OCI-LY7 (cell line): ENCODE measurements around the gene AIRE. TPM values are rescaled to one million over a fixed set of nuclear protein-coding genes. Genes with fewer than 3 reads are reported as not detected.

Source experiments
- BruUV-seq: library from RNA; stranded (reverse); fragments of 400-500 nt; replicated peaks from 2 replicates; lab custom pipeline; 2021; lab: Mats Ljungman, UMichigan
- CTCF ChIA-PET: fragments of 300-600 bp; sonication (Branson Sonifier 250); formaldehyde crosslinking; loops from one replicate; lab custom pipeline; 2022; ENCODE audit warnings: antibody characterized with exemption; ENCODE audit not compliant: unreplicated experiment; lab: Charles Lee
- POLR2A ChIA-PET: fragments of 300-600 bp; sonication (Branson Sonifier 250); formaldehyde crosslinking; loops from one replicate; lab custom pipeline; 2022; ENCODE audit warnings: antibody characterized with exemption; lab: Charles Lee
- DNase-seq: peaks from one replicate; pipeline ENCODE4 v3.0.0-alpha.2; 2015; ENCODE audit warnings: low spot score
- H2AFZ ChIP-seq: fragments of 200-600 bp; sonication (generic), shearing (Covaris generic); 2 replicates; pipeline ENCODE4 v1.6.1; 2014; ENCODE audit warnings: mild to moderate bottlenecking, antibody characterized with exemption, low read length, moderate library complexity
- H3K27ac ChIP-seq: fragments of 200-600 bp; sonication (generic); 2 replicates; pipeline ENCODE4 v1.5.1; 2014; ENCODE audit warnings: mixed run types, low read depth, mild to moderate bottlenecking, moderate library complexity, low read length, inconsistent platforms; ENCODE audit not compliant: poor library complexity, severe bottlenecking
- H3K36me3 ChIP-seq: fragments of 200-600 bp; sonication (generic); 2 replicates; pipeline ENCODE4 v1.6.1; 2014; ENCODE audit warnings: mild to moderate bottlenecking, antibody characterized with exemption, low read length, moderate library complexity, mixed read lengths; ENCODE audit not compliant: insufficient read depth
- H3K4me1 ChIP-seq: fragments of 200-600 bp; sonication (generic); 2 replicates; pipeline ENCODE4 v1.5.1; 2014; ENCODE audit warnings: mild to moderate bottlenecking, low read length; ENCODE audit not compliant: insufficient read depth, poor library complexity, severe bottlenecking
- H3K4me2 ChIP-seq: fragments of 200-600 bp; sonication (generic); 2 replicates; pipeline ENCODE4 v1.6.1; 2014; ENCODE audit warnings: mild to moderate bottlenecking, low read length
- H3K4me3 ChIP-seq: fragments of 200-600 bp; sonication (generic); 2 replicates; pipeline ENCODE4 v1.5.1; 2014; ENCODE audit warnings: mild to moderate bottlenecking, low read depth, low read length; ENCODE audit not compliant: poor library complexity, severe bottlenecking
- H3K79me2 ChIP-seq: fragments of 200-600 bp; sonication (generic); 2 replicates; pipeline ENCODE4 v1.6.1; 2016; ENCODE audit warnings: low read depth, mild to moderate bottlenecking, low read length, moderate library complexity, mixed read lengths; ENCODE audit not compliant: insufficient read depth
- H3K9me2 ChIP-seq: fragments of 200-600 bp; sonication (generic); 2 replicates; pipeline ENCODE4 v1.6.1; 2016; ENCODE audit warnings: mild to moderate bottlenecking, low read length, mixed read lengths; ENCODE audit not compliant: insufficient read depth
- H3K9me3 ChIP-seq: fragments of 200-600 bp; sonication (generic); 2 replicates; pipeline ENCODE4 v1.6.1; 2014; ENCODE audit warnings: mild to moderate bottlenecking, mixed run types, low read length, mixed read lengths
- H4K20me1 ChIP-seq: fragments of 200-600 bp; sonication (generic); 2 replicates; pipeline ENCODE4 v1.6.1; 2014; ENCODE audit warnings: mild to moderate bottlenecking, antibody characterized with exemption, low read length, moderate library complexity, mixed read lengths; ENCODE audit not compliant: insufficient read depth
- CTCF ChIP-seq: fragments of 200-600 bp; sonication (generic); conservative IDR thresholded peaks from 2 replicates; pipeline ENCODE4 v1.5.1; 2014; ENCODE audit warnings: mild to moderate bottlenecking, antibody characterized with exemption, low read length, moderate library complexity, mixed read lengths
- EZH2phosphoT487 ChIP-seq: fragments of 200-600 bp; sonication (generic); IDR thresholded peaks from 2 replicates; pipeline ENCODE4 v1.6.1; 2018; ENCODE audit warnings: low read depth, borderline replicate concordance, mild to moderate bottlenecking, mixed run types, antibody characterized with exemption, low read length, moderate library complexity, mixed read lengths
- intact Hi-C: fragments of 100-400 bp; cut with micrococcal nuclease; formaldehyde crosslinking; loops from one replicate; pipeline ENCODE4 v1.10.0; 2022; ENCODE audit not compliant: unreplicated experiment
- total RNA-seq, 2 experiments: library from RNA; depleted of rRNA in 1 of 2; stranded (reverse); fragments of >200 nt in 1 of 2; shearing (Covaris generic) in 1 of 2; gene quantifications; 2 replicates each; pipeline ENCODE4 v1.2.3, GENCODE V29; 2014 to 2022

AIRE gene
- total RNA-seq, 2 experiments from 2014 or later, result not detected

- H4K20me1 ChIP-seq, result no peaks in the 10 kb centered on the region
- H3K4me1 ChIP-seq, result no peaks in the 10 kb centered on the region
- intact Hi-C loops, result no loop called here
- ChIA-PET POLR2A (no interaction called here), CTCF (interaction anchor here (0.6 kb wide), 1 partner anchor 29 kb away, joined by 3 read pairs; no protein-coding TSS in a partner anchor)
- no peaks in the 10 kb centered on the region for H3K79me2 ChIP-seq
- H3K36me3 ChIP-seq, result peaks cover 34% of the 10 kb centered on the region; the same call in 1 of the 2 replicates
- TF ChIP-seq CTCF (no peak), EZH2phosphoT487 (no peak)
- H2AFZ ChIP-seq, result no peak overlapping the region
- no peaks in the 10 kb centered on the region for H3K9me2 ChIP-seq
- no peaks in the 10 kb centered on the region for H3K9me3 ChIP-seq
- DNase-seq, result no peak
- H3K27ac ChIP-seq, result no peak overlapping the region
- no TSS peak for BruUV-seq
- no peak overlapping the region for H3K4me3 ChIP-seq
- H3K4me2 ChIP-seq, result no peak overlapping the region
These were observed 30.7 kb downstream of the AIRE start for GRCh38 chr21:44316277-44316900.

- Histone ChIP-seq H3K4me3 (no peak overlapping the region), H3K9me3 (no peaks in the 10 kb centered on the region), H3K27ac (no peak overlapping the region), H2AFZ (no peak overlapping the region), H3K79me2 (no peaks in the 10 kb centered on the region), H3K9me2 (no peaks in the 10 kb centered on the region), H3K4me1 (no peaks in the 10 kb centered on the region), H3K4me2 (no peak overlapping the region), H3K36me3 (peaks cover 31% of the 10 kb centered on the region; the same call in 1 of the 2 replicates), H4K20me1 (no peaks in the 10 kb centered on the region)
- POLR2A ChIA-PET, result no interaction called here
- CTCF ChIA-PET, result no interaction called here
- DNase-seq, result no peak
- intact Hi-C loops, result no loop called here
- TF ChIP-seq CTCF (no peak), EZH2phosphoT487 (no peak)
- no TSS peak for BruUV-seq
These were observed 31.6 kb downstream of the AIRE start for GRCh38 chr21:44317241-44317782.

GRCh38 chr21:44317871-44318270 is 32.2 kb downstream of the AIRE start:
- no peaks in the 10 kb centered on the region for H3K4me1 ChIP-seq
- no peaks in the 10 kb centered on the region for H3K79me2 ChIP-seq
- no peaks in the 10 kb centered on the region for H3K9me3 ChIP-seq
- H3K27ac ChIP-seq, result no peak overlapping the region
- CTCF ChIA-PET, result no interaction called here
- TF ChIP-seq CTCF (no peak), EZH2phosphoT487 (no peak)
- H3K4me3 ChIP-seq, result no peak overlapping the region
- DNase-seq, result no peak
- BruUV-seq, result no TSS peak
- H3K4me2 ChIP-seq, result no peak overlapping the region
- H2AFZ ChIP-seq, result no peak overlapping the region
- intact Hi-C loops, result no loop called here
- H4K20me1 ChIP-seq, result no peaks in the 10 kb centered on the region
- H3K9me2 ChIP-seq, result no peaks in the 10 kb centered on the region
- POLR2A ChIA-PET, result no interaction called here
- H3K36me3 ChIP-seq, result peaks cover 32% of the 10 kb centered on the region; the same call in 1 of the 2 replicates
